NK-92 (cell line): Measurements from ENCODE around the gene ALG1L2.
"Not testable (repeated sequence)": the region's sequence is repeated elsewhere in the genome, so short reads cannot be mapped to it uniquely, and the experiment has no call there.

Source experiments
- DNase-seq: peaks from one replicate; lab custom pipeline; 2025; ENCODE audit not compliant: unreplicated experiment; lab: John Stamatoyannopoulos, UW

Gene ALG1L2

GRCh38 chr3:130093741-130094391, 12.2 kb downstream of the ALG1L2 start:
- no peak for DNase-seq

GRCh38 chr3:130094491-130094941, 12.9 kb downstream of the ALG1L2 start:
- DNase-seq = not testable (repeated sequence)

- not testable (repeated sequence) for DNase-seq
Measured at GRCh38 chr3:130095858-130096257, 14.2 kb downstream of the ALG1L2 start.

- DNase-seq = not testable (repeated sequence)
Measured at GRCh38 chr3:130097096-130097495, 15.5 kb downstream of the ALG1L2 start.

- DNase-seq = not testable (repeated sequence)
Measured at GRCh38 chr3:130097690-130098638, 16.3 kb downstream of the ALG1L2 start.

- not testable (repeated sequence) for DNase-seq
Measured at GRCh38 chr3:130098639-130099385, 17.2 kb downstream of the ALG1L2 start.

- DNase-seq = not testable (repeated sequence)
Measured at GRCh38 chr3:130102545-130102944, 20.9 kb downstream of the ALG1L2 start.

GRCh38 chr3:130104191-130104590, 22.6 kb downstream of the ALG1L2 start:
- not testable (repeated sequence) for DNase-seq

- not testable (repeated sequence) for DNase-seq
Measured at GRCh38 chr3:130107333-130107995, 25.8 kb downstream of the ALG1L2 start.

- not testable (repeated sequence) for DNase-seq
Measured at GRCh38 chr3:130108836-130109585, 27.4 kb downstream of the ALG1L2 start.

GRCh38 chr3:130110386-130111169, 28.9 kb downstream of the ALG1L2 start:
- not testable (repeated sequence) for DNase-seq

- DNase-seq = peak; percentile 88
Measured at GRCh38 chr3:130111185-130111864, 29.7 kb downstream of the ALG1L2 start.

GRCh38 chr3:130111865-130112747, 30.5 kb downstream of the ALG1L2 start:
- peak; percentile 69 for DNase-seq

- DNase-seq = not testable (repeated sequence)
Measured at GRCh38 chr3:130112748-130113073, 31.1 kb downstream of the ALG1L2 start.

- DNase-seq = not testable (repeated sequence)
Measured at GRCh38 chr3:130115400-130115799, 33.8 kb downstream of the ALG1L2 start.

- no peak for DNase-seq
Measured at GRCh38 chr3:130117933-130118332, 36.3 kb downstream of the ALG1L2 start.

GRCh38 chr3:130119824-130120223, 38.2 kb downstream of the ALG1L2 start:
- not testable (repeated sequence) for DNase-seq

GRCh38 chr3:130120291-130120690, 38.7 kb downstream of the ALG1L2 start:
- not testable (repeated sequence) for DNase-seq
